WTC11 (cell line): ENCODE data around the gene ZSCAN2.

Source experiments
- CBFB ChIP-seq: sonication (generic); formaldehyde crosslinking; IDR thresholded peaks from 2 replicates; pipeline ENCODE4 v1.8.1; 2022; ENCODE audit warnings: mild to moderate bottlenecking, low read depth, missing genetic modification reagents
- CREB1 ChIP-seq: sonication (generic); formaldehyde crosslinking; IDR thresholded peaks from 2 replicates; pipeline ENCODE4 v1.8.0; 2023; ENCODE audit warnings: mild to moderate bottlenecking, missing genetic modification reagents
- NFYB ChIP-seq: sonication (generic); formaldehyde crosslinking; conservative IDR thresholded peaks from 2 replicates; pipeline ENCODE4 v1.8.0; 2022; ENCODE audit warnings: low read depth, missing genetic modification reagents
- NR3C1 ChIP-seq: sonication (generic); formaldehyde crosslinking; conservative IDR thresholded peaks from 2 replicates; pipeline ENCODE4 v1.8.1; 2023; ENCODE audit warnings: low read depth, mild to moderate bottlenecking, missing genetic modification reagents
- TF ChIP-seq, protein P1 (sequence below): fragments of 200-600 bp; IDR thresholded peaks from 2 replicates; pipeline ENCODE4 v1.8.0; 2022; ENCODE audit warnings: antibody characterized with exemption
- TF ChIP-seq, protein P2 (sequence below): fragments of 250-450 bp; sonication (Bioruptor Pico); IDR thresholded peaks from 2 replicates; pipeline ENCODE4 v1.9.0; 2021; ENCODE audit warnings: mild to moderate bottlenecking, borderline replicate concordance
- TF ChIP-seq, protein P3 (sequence below): sonication (generic); formaldehyde crosslinking; IDR thresholded peaks from 2 replicates; pipeline ENCODE4 v1.8.0; 2022; ENCODE audit warnings: mild to moderate bottlenecking, missing genetic modification reagents
- TF ChIP-seq, protein P4 (sequence below): sonication (generic); formaldehyde crosslinking; IDR thresholded peaks from 2 replicates; pipeline ENCODE4 v1.8.0; 2023; ENCODE audit warnings: mild to moderate bottlenecking, missing genetic modification reagents
- TF ChIP-seq, protein P5 (sequence below): fragments of 250-450 bp; sonication (Bioruptor Pico); IDR thresholded peaks from 2 replicates; pipeline ENCODE4 v1.9.0; 2021; ENCODE audit warnings: mild to moderate bottlenecking
- TF ChIP-seq, protein P6 (sequence below): sonication (generic); formaldehyde crosslinking; IDR thresholded peaks from 2 replicates; pipeline ENCODE4 v1.8.1; 2022; ENCODE audit warnings: missing genetic modification reagents, borderline replicate concordance
- TF ChIP-seq, protein P7 (sequence below): fragments of 250-450 bp; sonication (Bioruptor Pico); IDR thresholded peaks from 2 replicates; pipeline ENCODE4 v2.1.2; 2022; ENCODE audit warnings: mild to moderate bottlenecking, moderate library complexity

DNA sequence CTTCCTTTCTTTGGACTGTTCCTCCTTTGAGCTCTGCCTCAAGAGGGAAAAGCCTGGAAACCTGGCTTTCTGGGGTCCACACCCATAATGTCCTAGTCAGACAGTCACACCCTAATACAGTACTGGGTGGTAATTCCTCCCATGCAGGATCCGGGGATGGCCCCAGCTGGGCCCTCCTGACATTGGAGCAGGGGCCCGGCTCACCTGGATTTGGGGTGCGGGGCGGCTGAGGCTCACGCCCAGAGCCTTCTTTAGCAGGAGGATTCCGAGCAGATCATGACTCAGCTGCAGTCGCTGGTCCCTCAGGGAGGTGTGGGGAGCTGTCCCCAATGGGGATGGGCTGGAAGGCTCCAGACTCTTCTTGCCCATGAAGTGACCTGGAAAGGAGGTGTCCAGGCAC lies 56.2 kb downstream of the ZSCAN2 start:
- TF ChIP-seq, protein P1, sequence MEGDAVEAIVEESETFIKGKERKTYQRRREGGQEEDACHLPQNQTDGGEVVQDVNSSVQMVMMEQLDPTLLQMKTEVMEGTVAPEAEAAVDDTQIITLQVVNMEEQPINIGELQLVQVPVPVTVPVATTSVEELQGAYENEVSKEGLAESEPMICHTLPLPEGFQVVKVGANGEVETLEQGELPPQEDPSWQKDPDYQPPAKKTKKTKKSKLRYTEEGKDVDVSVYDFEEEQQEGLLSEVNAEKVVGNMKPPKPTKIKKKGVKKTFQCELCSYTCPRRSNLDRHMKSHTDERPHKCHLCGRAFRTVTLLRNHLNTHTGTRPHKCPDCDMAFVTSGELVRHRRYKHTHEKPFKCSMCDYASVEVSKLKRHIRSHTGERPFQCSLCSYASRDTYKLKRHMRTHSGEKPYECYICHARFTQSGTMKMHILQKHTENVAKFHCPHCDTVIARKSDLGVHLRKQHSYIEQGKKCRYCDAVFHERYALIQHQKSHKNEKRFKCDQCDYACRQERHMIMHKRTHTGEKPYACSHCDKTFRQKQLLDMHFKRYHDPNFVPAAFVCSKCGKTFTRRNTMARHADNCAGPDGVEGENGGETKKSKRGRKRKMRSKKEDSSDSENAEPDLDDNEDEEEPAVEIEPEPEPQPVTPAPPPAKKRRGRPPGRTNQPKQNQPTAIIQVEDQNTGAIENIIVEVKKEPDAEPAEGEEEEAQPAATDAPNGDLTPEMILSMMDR = no peak
- TF ChIP-seq, protein P2, sequence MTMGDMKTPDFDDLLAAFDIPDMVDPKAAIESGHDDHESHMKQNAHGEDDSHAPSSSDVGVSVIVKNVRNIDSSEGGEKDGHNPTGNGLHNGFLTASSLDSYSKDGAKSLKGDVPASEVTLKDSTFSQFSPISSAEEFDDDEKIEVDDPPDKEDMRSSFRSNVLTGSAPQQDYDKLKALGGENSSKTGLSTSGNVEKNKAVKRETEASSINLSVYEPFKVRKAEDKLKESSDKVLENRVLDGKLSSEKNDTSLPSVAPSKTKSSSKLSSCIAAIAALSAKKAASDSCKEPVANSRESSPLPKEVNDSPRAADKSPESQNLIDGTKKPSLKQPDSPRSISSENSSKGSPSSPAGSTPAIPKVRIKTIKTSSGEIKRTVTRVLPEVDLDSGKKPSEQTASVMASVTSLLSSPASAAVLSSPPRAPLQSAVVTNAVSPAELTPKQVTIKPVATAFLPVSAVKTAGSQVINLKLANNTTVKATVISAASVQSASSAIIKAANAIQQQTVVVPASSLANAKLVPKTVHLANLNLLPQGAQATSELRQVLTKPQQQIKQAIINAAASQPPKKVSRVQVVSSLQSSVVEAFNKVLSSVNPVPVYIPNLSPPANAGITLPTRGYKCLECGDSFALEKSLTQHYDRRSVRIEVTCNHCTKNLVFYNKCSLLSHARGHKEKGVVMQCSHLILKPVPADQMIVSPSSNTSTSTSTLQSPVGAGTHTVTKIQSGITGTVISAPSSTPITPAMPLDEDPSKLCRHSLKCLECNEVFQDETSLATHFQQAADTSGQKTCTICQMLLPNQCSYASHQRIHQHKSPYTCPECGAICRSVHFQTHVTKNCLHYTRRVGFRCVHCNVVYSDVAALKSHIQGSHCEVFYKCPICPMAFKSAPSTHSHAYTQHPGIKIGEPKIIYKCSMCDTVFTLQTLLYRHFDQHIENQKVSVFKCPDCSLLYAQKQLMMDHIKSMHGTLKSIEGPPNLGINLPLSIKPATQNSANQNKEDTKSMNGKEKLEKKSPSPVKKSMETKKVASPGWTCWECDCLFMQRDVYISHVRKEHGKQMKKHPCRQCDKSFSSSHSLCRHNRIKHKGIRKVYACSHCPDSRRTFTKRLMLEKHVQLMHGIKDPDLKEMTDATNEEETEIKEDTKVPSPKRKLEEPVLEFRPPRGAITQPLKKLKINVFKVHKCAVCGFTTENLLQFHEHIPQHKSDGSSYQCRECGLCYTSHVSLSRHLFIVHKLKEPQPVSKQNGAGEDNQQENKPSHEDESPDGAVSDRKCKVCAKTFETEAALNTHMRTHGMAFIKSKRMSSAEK (CRISPR knock-in tag) = no peak
- TF ChIP-seq, protein P3, sequence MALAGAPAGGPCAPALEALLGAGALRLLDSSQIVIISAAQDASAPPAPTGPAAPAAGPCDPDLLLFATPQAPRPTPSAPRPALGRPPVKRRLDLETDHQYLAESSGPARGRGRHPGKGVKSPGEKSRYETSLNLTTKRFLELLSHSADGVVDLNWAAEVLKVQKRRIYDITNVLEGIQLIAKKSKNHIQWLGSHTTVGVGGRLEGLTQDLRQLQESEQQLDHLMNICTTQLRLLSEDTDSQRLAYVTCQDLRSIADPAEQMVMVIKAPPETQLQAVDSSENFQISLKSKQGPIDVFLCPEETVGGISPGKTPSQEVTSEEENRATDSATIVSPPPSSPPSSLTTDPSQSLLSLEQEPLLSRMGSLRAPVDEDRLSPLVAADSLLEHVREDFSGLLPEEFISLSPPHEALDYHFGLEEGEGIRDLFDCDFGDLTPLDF = no peak
- TF ChIP-seq, protein P4, sequence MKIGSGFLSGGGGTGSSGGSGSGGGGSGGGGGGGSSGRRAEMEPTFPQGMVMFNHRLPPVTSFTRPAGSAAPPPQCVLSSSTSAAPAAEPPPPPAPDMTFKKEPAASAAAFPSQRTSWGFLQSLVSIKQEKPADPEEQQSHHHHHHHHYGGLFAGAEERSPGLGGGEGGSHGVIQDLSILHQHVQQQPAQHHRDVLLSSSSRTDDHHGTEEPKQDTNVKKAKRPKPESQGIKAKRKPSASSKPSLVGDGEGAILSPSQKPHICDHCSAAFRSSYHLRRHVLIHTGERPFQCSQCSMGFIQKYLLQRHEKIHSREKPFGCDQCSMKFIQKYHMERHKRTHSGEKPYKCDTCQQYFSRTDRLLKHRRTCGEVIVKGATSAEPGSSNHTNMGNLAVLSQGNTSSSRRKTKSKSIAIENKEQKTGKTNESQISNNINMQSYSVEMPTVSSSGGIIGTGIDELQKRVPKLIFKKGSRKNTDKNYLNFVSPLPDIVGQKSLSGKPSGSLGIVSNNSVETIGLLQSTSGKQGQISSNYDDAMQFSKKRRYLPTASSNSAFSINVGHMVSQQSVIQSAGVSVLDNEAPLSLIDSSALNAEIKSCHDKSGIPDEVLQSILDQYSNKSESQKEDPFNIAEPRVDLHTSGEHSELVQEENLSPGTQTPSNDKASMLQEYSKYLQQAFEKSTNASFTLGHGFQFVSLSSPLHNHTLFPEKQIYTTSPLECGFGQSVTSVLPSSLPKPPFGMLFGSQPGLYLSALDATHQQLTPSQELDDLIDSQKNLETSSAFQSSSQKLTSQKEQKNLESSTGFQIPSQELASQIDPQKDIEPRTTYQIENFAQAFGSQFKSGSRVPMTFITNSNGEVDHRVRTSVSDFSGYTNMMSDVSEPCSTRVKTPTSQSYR (CRISPR knock-in tag) = no peak
- TF ChIP-seq, protein P5, sequence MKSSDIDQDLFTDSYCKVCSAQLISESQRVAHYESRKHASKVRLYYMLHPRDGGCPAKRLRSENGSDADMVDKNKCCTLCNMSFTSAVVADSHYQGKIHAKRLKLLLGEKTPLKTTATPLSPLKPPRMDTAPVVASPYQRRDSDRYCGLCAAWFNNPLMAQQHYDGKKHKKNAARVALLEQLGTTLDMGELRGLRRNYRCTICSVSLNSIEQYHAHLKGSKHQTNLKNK (CRISPR knock-in tag) = no peak
- TF ChIP-seq, protein P6, sequence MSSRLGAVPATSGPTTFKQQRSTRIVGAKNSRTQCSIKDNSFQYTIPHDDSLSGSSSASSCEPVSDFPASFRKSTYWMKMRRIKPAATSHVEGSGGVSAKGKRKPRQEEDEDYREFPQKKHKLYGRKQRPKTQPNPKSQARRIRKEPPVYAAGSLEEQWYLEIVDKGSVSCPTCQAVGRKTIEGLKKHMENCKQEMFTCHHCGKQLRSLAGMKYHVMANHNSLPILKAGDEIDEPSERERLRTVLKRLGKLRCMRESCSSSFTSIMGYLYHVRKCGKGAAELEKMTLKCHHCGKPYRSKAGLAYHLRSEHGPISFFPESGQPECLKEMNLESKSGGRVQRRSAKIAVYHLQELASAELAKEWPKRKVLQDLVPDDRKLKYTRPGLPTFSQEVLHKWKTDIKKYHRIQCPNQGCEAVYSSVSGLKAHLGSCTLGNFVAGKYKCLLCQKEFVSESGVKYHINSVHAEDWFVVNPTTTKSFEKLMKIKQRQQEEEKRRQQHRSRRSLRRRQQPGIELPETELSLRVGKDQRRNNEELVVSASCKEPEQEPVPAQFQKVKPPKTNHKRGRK (CRISPR knock-in tag) = no peak
- TF ChIP-seq CREB1 = no peak
- no peak for TF ChIP-seq NR3C1 (CRISPR knock-in tag)
- TF ChIP-seq, protein P7, sequence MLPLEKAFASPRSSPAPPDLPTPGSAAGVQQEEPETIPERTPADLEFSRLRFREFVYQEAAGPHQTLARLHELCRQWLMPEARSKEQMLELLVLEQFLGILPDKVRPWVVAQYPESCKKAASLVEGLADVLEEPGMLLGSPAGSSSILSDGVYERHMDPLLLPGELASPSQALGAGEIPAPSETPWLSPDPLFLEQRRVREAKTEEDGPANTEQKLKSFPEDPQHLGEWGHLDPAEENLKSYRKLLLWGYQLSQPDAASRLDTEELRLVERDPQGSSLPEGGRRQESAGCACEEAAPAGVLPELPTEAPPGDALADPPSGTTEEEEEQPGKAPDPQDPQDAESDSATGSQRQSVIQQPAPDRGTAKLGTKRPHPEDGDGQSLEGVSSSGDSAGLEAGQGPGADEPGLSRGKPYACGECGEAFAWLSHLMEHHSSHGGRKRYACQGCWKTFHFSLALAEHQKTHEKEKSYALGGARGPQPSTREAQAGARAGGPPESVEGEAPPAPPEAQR (CRISPR knock-in tag) = no peak
- no peak for TF ChIP-seq NFYB (CRISPR knock-in tag)
- no peak for TF ChIP-seq CBFB (CRISPR knock-in tag)
